ENCODE results near the gene TTC33. TPM values are rescaled to one million over a fixed set of nuclear protein-coding genes. Genes with fewer than 3 reads are reported as not detected.
"Not testable (repeated sequence)": the region's sequence is repeated elsewhere in the genome, so short reads cannot be mapped to it uniquely, and the experiment has no call there.

The TTC33 gene
- total RNA-seq, 1 experiment from 2014 or later = 27.6 TPM

DNA sequence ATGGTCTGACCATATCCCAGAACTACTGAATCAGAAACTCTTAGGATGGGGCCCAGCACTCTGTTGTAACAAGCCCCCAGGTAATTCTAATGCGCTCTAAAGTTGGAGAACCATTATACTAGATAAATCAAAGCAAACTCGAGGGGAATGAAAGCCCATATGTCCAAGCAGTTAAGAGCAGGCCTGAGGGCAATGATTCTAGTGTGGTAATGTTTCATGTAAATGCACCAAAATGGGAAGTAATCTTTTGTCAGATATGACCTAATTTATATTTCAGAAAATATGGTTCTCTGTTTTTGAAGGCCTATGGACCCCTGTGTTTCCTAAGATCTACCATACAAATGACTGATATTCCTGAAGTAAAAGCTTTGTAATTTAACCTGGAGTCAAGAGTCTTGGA, 184.0 kb downstream of the TTC33 start:
- DNase-seq (ENCODE audit: low spot score) = no peak

DNA sequence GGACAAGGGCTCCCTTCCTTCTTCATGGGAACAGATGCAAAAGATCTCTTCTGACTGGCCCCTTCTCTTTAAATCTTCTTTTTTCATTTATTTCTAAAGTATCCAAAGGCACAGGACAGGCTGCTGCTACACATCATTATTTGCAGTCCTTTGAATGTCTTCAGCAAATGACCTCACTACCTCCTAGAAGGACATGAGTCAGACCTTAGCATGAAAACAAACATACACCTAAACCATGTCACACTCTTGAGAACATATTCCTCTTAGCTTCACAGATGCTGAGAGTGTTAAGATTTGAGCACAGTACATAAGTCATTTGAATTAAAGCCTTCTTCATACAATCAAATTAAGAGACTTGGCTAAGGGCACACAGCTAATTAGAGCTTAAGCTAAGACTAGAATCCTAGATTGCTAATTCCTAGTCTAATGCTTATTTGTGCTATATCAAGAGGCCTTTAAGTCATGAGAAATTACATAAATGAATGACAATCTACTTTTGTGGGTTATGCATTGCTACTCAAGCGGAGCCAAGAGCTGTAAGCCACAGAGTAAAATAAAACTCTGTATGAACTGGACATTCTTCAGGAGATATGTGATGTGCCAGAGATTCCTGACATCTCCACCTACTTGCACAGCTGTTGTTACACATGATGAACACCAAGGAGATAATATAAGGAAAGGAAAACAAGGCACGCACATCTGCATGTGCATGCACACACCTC, 185.2 kb downstream of the TTC33 start:
- DNase-seq (ENCODE audit: low spot score) = peak; percentile 46

DNA sequence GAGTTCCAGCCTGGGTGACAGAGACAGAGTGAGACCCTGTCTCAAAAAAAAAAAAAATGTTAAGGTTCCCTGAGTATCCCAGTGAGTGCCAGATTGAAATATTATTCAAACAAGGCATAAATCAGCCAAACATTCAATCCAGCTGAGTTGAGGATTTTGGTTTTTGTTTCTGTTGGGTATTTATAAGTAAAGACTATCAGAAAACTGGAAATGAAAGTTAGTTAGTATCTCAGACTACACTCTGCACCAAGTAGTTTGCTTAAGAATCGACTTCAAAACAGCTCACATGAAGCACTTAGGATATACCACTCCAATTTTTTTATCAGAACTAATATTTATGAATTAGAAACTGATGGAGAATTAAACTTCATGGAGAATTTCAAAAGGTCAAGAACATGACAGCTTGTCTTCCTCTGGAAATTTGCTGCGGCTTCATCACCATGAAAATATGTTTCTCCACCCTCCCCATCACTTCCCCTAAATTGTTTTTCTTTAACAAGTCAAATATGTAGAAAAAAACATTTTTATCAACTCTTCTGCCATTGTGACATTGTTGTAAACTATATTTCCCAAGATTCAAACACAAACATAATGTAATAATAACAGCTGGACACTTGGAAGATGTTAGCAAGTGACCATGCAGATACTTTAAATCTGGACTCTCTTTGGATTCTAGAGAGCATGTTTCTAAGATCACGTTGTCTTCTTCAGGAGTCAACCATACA, 186.1 kb downstream of the TTC33 start:
- DNase-seq (ENCODE audit: low spot score) = no peak

DNA sequence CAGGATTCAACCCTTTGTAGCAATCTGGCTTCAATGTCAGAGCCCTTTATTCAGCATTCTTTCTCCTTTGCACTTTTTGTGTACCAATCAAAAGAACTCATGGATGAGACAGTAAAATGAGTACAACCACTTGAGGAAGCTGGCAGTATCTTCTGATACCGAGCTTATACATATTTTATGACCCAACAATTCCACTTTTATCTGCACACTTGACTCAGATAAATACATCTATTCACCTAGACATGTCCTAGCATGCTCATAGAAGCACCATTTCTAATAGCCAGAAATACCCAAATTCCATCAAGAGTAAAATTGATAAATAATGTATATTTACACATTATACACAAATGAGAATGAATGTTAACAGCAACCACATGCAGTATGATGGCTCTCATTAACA, 187.2 kb downstream of the TTC33 start:
- no peak for DNase-seq (ENCODE audit: low spot score)

DNA sequence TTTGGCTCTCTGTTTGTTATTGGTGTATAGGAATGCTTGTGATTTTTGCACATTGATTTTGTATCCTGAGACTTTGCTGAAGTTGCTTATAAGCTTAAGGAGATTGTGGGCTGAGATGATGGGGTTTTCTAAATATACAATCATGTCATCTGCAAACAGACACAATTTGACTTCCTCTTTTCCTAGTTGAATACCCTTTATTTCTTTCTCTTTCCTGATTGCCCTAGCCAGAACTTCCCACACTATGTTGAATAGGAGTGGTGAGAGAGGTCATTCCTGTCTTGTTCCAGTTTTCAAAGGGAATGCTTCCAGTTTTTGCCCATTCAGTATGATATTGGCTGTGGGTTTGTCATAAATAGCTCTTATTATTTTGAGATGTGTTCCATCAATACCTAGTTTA, 192.6 kb downstream of the TTC33 start:
- not testable (repeated sequence) for DNase-seq (ENCODE audit: low spot score)

DNA sequence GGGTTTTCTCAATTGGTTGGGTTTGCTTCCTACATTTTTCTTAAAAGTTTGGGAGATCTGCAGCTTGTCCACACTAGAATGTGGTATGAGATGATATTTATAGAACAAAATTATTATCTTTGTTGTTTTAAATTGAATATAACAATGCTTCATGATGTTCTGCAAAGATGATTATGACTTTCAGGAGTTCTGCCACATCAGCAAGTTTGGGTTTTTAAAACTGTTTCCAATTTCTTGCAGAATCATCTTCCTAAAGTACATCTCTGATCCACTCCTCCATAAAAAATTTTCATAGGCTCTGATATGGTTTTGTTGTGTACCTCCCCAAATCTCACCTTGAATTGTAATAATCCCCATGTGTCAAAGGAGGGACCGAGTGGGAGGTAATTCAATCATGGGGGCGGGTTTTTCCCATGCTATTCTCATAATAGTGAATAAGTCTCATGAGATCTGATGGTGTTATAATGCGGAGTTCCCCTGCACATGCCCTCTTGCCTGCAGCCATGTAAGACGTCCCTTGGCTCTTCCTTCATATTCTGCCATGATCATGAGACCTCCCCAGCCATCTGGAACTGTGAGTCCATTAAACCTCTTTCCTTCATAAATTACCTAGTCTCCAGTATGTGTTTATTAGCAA, 195.2 kb downstream of the TTC33 start:
- DNase-seq (ENCODE audit: low spot score) = no peak

DNA sequence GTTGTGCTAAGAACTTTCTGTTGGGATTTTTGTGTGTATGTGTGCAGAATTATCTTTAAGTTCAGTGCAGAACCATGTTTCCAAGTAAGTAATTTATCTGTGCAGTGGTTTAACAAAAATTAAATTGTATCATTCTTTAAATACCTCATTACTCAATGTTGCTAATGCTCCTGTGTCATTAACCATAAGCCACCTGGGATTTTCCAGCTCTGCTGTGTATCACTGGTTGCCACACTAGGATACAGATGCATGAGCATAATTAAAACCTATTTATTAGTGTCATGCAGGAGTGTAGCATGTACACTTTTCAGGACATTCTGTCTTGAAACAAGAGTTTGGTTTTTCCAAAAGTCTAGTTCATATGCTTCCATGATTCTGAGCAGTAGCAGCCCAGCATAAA, 196.5 kb downstream of the TTC33 start:
- no peak for DNase-seq (ENCODE audit: low spot score)

DNA sequence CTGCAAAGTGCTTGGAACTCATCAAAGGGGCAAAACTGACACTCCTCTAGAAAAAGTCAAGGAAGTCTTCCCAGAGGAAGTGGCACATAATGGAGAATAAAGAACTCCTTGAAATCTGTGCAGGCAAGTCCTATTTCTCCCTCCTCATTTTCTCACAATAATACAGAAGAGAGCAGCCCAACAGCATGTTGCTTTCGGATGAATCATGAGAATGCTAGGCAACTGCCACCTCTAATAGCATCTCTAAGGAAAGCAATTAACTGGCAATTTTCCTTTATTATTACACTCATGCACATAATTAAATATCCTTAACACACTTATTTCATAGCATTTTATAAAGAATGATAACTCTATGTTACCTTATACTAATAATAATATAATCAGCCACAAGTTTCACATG, 198.3 kb downstream of the TTC33 start:
- no peak for DNase-seq (ENCODE audit: low spot score)

DNA sequence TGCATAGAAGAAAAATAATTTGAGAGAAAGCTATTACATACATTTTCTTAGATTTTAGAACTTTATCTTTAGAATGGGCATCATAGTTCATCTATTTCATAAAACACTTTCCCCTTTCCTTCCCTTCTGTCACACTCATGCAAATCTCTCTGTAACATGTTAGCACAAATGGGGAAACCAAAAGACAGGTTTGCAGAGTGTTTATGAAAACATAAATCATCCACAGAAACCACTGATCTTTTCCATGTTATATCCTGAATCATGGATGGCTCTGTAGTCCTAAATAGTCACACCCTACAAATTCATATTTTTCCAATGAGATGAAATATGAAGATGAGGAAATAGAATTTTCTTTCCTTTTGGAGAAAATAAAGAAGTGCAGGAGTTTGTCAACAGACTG, 198.9 kb downstream of the TTC33 start:
- no peak for DNase-seq (ENCODE audit: low spot score)

DNA sequence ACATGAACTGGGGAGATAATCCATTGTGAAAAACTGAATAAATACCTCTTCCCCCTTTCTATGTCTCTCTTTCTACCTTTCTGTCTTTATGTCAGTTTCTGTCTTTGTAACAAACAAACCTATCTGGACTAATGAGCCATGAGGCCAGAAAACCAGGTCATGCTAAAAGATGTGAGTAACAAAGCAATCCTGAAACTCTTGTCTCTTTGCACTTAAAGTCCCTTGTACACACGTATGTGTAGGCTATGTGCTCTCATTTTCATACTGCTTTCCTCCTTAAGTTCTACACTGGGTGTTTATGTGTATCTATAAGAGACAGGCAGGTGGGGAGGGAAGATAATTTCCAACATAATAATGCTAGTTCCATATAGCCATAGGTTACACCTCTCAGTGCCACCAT, 199.9 kb downstream of the TTC33 start:
- no peak for DNase-seq (ENCODE audit: low spot score)

DNA sequence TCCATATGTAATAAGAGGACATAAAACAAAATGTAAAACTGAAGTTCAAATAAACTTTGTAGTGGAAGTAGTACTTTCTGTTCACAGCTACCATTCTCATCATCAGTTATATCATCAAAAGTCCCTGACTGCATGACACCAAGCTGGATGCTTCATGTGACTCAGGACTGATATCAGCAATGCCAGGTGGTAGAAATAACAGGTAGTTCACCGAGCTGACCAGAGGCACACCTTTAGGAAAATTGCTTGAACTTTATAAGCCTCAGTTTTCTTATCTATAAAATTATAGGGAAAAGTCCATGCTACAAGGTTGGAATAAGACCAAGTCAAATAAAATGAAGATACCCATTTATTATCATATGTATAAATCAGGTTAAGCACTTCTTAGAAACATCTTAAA, 200.9 kb downstream of the TTC33 start:
- no peak for DNase-seq (ENCODE audit: low spot score)

DNA sequence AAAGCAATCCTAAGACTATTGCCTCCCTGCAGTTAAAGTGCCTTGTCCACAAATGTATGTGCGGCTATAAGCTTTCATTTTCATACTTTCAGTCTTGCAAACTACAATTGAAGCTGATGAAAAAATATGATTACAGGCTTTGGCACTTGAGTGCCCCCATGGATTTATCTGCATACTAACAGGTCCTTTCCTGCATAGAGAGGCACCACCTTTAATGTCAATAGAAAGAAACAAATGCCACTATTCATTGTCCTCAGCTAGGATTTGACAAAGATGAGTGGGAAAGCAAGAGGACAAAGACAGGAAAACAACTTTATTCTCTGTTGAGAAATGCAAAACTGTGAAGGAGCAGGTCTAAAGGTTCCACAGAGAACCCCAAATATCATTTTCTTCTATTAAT, 201.7 kb downstream of the TTC33 start:
- DNase-seq (ENCODE audit: low spot score) = no peak

DNA sequence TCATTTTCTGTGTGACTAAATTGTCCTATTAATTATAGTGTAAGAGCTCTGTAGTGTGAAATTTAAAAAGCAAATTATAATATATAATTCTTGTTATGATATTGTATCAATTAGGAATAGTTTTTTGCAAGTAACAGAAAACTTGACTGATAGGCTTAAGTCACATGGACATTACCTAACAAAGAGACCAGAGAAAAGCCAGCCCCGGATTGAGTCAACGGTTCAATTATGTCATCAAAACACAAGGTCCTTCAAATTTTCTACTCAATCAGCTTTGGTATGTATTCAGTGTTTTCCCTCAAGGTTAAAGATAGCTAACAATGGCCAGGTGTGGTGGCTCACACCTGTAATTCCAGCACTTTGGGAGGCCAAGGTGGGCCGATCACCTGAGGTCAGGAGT, 202.8 kb downstream of the TTC33 start:
- no peak for DNase-seq (ENCODE audit: low spot score)

DNA sequence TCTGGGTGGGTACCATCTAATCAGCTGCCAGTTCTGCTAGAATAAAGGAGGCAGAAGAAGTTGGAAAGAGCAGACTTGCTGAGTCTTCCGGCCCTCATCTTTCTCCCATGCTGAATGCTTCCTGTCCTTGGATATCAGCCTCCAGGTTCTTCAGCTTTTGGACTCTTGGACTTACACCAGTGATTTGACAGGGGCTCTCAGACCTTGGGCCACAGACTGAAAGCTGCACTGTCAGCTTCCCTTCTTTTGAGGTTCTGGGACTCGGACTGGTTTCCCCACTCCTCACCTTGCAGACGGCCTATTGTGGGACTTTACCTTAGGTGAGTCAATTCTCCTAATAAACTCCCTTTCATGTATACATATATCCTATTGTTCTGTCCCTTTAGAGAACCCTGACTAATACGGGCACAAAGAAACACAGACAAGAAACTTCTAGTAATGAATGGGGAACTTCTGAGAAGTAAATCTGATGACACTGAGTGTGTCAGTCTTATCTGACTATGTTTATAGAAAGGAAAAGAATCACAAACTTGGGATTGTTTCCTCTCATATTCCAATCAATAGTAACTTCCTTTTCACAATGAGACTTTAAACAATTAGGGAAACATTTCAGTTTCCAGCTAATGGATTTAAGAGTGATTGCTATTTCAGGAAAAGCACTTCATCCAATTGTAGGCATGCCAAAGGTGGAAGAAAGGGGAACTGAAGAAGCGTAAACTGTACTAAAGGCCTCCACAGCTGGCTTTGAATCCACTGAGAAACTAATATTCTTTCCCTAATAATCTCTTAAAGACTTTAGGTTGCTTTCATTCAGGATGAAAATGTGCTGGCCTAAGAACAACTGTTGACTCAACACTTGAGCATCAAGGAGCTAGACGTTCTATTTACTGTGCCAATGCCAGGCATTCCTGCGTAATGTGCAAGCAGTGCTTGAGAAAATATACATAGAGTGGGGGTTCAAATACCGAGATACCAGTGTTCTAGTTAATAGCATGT, 204.0 kb downstream of the TTC33 start:
- peak; percentile 85 for DNase-seq (ENCODE audit: low spot score)

DNA sequence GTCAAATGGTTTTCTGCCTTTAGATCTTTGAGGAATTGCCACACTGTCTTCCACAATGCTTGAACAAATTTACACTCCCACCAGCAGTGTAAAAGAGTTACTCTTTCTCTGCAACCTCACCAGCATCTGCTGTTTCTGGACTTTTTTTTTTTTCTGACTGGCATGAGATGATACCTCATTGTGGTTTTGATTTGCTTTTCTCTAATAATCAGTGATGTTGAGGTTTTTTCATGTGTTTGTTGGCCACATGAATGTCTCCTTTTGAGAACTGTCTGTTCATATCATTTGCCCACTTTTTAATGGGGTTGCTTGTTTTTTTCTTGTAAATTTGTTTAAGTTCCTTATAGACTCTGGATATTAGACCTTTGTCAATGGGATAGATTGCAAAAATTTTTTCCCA, 205.3 kb downstream of the TTC33 start:
- no peak for DNase-seq (ENCODE audit: low spot score)

DNA sequence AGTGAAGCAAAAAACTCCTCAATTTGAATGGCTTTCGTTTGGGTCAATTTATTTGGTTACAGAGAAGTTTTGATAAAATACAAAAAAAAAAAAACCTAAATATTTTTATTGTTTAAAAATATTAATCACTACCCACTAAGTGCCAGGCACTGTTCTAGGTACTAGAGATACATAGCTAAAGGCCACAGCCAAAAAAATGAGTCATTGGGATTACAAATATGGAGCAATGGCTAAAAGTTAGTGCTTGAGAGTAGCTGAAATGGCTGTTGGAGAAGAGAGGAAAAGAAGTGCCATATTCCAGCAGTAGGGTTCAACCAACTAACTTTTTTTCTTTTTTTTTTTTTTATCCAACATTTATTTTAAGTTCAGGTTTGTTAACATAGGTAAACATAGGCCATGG, 206.1 kb downstream of the TTC33 start:
- no peak for DNase-seq (ENCODE audit: low spot score)

DNA sequence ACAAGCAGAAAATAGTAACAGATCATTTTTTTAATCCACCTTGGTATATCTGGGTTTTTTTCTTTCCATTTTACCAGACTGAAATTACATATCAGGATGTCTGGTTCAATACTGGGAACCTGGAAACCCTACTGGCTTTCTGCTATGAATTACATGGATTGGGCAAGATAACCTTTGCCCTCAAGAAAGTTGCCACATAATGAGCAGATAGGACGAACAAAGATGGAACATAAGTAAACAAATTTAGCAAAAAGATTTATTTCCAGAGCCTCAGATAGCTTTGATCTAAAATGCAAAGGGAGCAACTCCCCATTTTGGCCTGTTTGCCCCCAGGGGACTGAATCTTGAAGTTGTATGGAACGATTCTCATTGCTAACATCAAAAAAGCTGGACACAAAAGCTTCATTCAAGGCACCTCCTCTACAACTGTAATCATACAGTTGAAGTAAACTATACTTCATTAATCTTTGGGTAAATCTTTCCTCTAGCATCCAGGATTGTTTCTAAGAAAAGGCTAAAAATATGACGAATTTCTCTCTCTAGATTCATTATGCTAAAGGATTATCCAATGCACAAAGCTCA, 207.7 kb downstream of the TTC33 start:
- DNase-seq (ENCODE audit: low spot score) = no peak

DNA sequence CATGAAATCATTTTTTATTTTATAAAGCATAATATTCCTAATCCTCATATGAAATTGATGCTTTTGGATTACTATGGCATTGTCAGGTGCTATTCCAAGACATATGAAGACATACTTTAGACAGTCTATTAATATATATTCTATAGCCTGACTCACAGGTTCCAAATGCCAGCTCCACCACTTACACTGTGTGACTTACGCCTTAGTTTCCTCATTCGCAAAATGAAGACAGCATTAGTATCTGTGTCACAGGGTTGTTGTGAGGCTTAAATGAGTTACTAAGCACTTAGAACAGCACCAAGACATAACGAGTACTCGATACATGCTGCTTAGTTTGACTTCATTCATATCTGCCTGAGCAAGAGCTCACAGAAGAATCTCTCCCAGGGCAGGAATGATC, 208.2 kb downstream of the TTC33 start:
- DNase-seq (ENCODE audit: low spot score) = no peak

DNA sequence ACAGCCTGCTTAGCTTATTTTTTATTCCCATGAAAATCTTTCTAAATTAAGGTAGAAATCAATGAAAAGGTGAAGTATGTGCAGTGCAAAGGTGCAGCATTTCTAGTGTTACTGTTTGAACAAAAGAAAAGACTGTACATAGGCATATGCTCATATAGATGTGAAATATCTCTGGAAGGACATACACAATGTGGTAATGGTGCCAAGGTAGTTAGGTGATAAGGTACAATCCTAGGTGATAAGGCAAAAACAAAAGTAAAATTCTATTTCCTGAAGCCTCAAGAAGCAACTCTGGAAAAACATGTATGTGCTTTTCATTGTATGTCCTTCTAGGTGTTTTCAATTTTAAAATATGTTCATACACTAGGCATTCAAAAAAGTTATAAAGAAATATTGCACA, 215.5 kb downstream of the TTC33 start:
- DNase-seq (ENCODE audit: low spot score) = no peak

DNA sequence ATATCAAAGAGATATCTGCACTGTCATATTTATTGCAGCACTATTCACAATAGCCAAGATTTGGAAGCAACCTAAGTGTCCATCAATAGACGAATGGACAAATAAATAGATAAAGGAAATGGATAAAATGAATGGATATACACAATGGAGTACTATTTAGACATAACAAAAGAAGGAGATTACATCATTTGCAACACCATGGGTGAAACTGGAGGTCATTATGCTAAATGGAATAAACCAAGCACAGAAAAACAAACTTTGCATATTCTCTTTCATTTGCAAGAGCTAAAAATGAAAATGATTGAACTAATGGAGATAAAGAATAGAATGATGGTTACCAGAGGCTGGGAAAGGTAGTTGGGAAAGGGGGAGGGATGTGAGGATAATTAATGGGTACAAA, 231.1 kb downstream of the TTC33 start:
- DNase-seq (ENCODE audit: low spot score) = no peak

DNA sequence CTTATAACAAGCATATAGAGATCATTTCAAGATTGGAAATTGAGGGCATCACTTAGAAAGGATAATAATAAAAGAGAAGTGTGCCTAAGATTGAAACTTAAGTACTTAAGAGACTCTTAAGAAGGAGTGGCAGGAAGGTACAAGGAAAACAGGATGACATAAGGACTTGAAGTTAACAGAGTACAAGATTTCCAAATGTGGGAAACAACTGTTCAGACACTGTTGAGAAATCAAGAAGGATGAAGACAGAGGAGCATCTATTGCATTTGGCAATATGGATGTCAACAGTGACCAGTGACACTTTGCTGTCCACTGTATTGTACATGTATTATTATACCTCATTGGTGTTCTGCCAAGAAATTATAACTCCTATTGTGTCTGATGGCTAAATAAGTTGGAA, 233.8 kb downstream of the TTC33 start:
- DNase-seq (ENCODE audit: low spot score) = no peak
